H1 (cell line): Measurements from ENCODE around the gene ATP2C1. TPM values are rescaled to one million over a fixed set of nuclear protein-coding genes. Genes with fewer than 3 reads are reported as not detected.

ENCODE experiments used
- BACH1 ChIP-seq: IDR thresholded peaks from 2 replicates; pipeline ENCODE4 v1.6.1; 2012; ENCODE audit warnings: low read length, improper control_type of control experiment
- CBX8 ChIP-seq: fragments of 300-800, 300-1000 bp; sonication (generic); IDR thresholded peaks from 2 replicates; pipeline ENCODE4 v1.7.1; 2016; ENCODE audit warnings: low read depth, low read length, borderline replicate concordance
- CHD7 ChIP-seq: fragments of 300-600 bp; sonication (generic); IDR thresholded peaks from 2 replicates; pipeline ENCODE4 v1.7.1; 2012; ENCODE audit warnings: low read length, moderate library complexity, mild to moderate bottlenecking, inconsistent platforms; ENCODE audit not compliant: insufficient replicate concordance
- FOSL1 ChIP-seq: IDR thresholded peaks from 2 replicates; pipeline ENCODE4 v1.6.1; 2011; ENCODE audit warnings: mild to moderate bottlenecking, low read depth, low read length, moderate library complexity; ENCODE audit not compliant: insufficient read depth
- HDAC2 ChIP-seq, 2 experiments: fragments of 300-600 bp in 1 of 2; sonication (generic) in 1 of 2; IDR thresholded peaks; 2 replicates each; pipeline ENCODE4 v1.6.1; 2011 to 2012; ENCODE audit warnings: low read depth in 2 of 2, low read length in 2 of 2, mild to moderate bottlenecking in 2 of 2, moderate library complexity in 2 of 2, borderline replicate concordance in 1 of 2, inconsistent platforms in 1 of 2
- JUND ChIP-seq: IDR thresholded peaks from 2 replicates; pipeline ENCODE4 v1.6.1; 2011; ENCODE audit warnings: mild to moderate bottlenecking, improper control_type of control experiment, low read length
- KDM1A ChIP-seq: fragments of 200-600, 300-600 bp; sonication (generic); IDR thresholded peaks from 2 replicates; pipeline ENCODE4 v1.7.1; 2016; ENCODE audit warnings: mild to moderate bottlenecking, low read length, borderline replicate concordance
- MAX ChIP-seq: IDR thresholded peaks from 2 replicates; pipeline ENCODE4 v1.6.1; 2012; ENCODE audit warnings: inconsistent platforms
- NRF1 ChIP-seq: IDR thresholded peaks from 2 replicates; pipeline ENCODE4 v1.6.1; 2011; ENCODE audit warnings: mild to moderate bottlenecking, low read depth, low read length, improper control_type of control experiment
- RNF2 ChIP-seq: fragments of 200-900, 300-1000 bp; sonication (generic); IDR thresholded peaks from 2 replicates; pipeline ENCODE4 v1.7.1; 2016; ENCODE audit warnings: borderline replicate concordance, low read depth, mild to moderate bottlenecking, antibody characterized with exemption, low read length; ENCODE audit not compliant: poor library complexity, severe bottlenecking; ENCODE audit errors: missing control alignments
- SRF ChIP-seq: IDR thresholded peaks from 2 replicates; pipeline ENCODE4 v1.6.1; 2011; ENCODE audit warnings: mild to moderate bottlenecking, low read depth, low read length, moderate library complexity
- polyA plus RNA-seq, 7 experiments: library from polyadenylated mRNA; depleted of rRNA in 3 of 7; stranded (reverse) in 5 of 7; unstranded in 2 of 7; fragments of >200 nt in 5 of 7; fragments of 200-250 nt in 2 of 7; gene quantifications; 1 replicate in 5 of 7; 2 replicates in 1 of 7; 4 replicates in 1 of 7; pipeline versions ENCODE4 v1.2.1 to v1.2.3, GENCODE V29; 2011 to 2013; ENCODE audit warnings: missing spikeins in 2 of 7, mixed read lengths in 2 of 7
- total RNA-seq: library from RNA; stranded (reverse); fragmentation: NEBNext Ultra II Directional; extraction: Animal tissue kit (Norgen Biotek cat#: 25700); gene quantifications from 2 replicates; pipeline ENCODE4 v1.2.1, GENCODE V29; 2021

Gene ATP2C1
- total and polyA plus RNA-seq, 2 of the 8 experiments (the other 6 are each of a cell fraction or from before 2014, with no cell fraction given), result 50.7 to 68.5 TPM

- TF ChIP-seq CHD7, result no peak
- no peak for TF ChIP-seq KDM1A
- no peak for TF ChIP-seq BACH1
- TF ChIP-seq NRF1, result no peak
- no peak for TF ChIP-seq HDAC2 (IDR thresholded peaks at IDR 0.05; ENCODE audit: borderline replicate concordance in 1 of 2, low read depth in 2 of 2, low read length in 2 of 2)
- TF ChIP-seq RNF2, result no peak
- TF ChIP-seq SRF, result no peak
- TF ChIP-seq CBX8, result no peak
- no peak for TF ChIP-seq FOSL1
- TF ChIP-seq MAX, result no peak
- TF ChIP-seq JUND, result no peak
- TF ChIP-seq, all 59 proteins: peak for 0
These were observed 13.6 kb downstream of the ATP2C1 start (continued) for GRCh38 chr3:130907500-130907899.
